CD14-positive monocyte (primary cell): ENCODE results near the gene GRID1. TPM values are rescaled to one million over a fixed set of nuclear protein-coding genes. Genes with fewer than 3 reads are reported as not detected.

Experiments used
- DNase-seq, 3 donors: peaks; one replicate each; pipeline ENCODE4 v3.0.0-alpha.2; 2011 to 2022
- H2AFZ ChIP-seq: 2 replicates; pipeline ENCODE4 v1.6.0; 2012; ENCODE audit warnings: mild to moderate bottlenecking, low read depth, low read length, inconsistent platforms; ENCODE audit not compliant: insufficient read depth, poor library complexity, severe bottlenecking
- H3K27ac ChIP-seq, 2 donors: 1 replicate in 1 of 2; 2 replicates in 1 of 2; pipeline ENCODE4 v1.5.1; 2012 to 2013; ENCODE audit warnings: low read length in 2 of 2, control low read depth in 1 of 2, inconsistent platforms in 1 of 2, low read depth in 1 of 2, mild to moderate bottlenecking in 1 of 2
- H3K27me3 ChIP-seq, 2 donors: one replicate each; pipeline versions ENCODE4 v1.6.0 to v1.6.1; 2011 to 2013; ENCODE audit warnings: low read length in 2 of 2; ENCODE audit not compliant: control insufficient read depth in 2 of 2, insufficient read depth in 2 of 2
- H3K36me3 ChIP-seq, 2 donors: replicated peaks in 1 of 2; 1 replicate in 1 of 2; 2 replicates in 1 of 2; pipeline versions ENCODE4 v1.5.1 to v1.6.1; 2012 to 2013; ENCODE audit warnings: low read length in 2 of 2, control low read depth in 1 of 2, inconsistent platforms in 1 of 2, mild to moderate bottlenecking in 1 of 2; ENCODE audit not compliant: insufficient read depth in 2 of 2, control insufficient read depth in 1 of 2
- H3K4me1 ChIP-seq, 2 donors: 1 replicate in 1 of 2; 2 replicates in 1 of 2; pipeline versions ENCODE4 v1.5.1 to v1.6.1; 2012 to 2013; ENCODE audit warnings: low read length in 2 of 2, control low read depth in 1 of 2, inconsistent platforms in 1 of 2, mild to moderate bottlenecking in 1 of 2, moderate library complexity in 1 of 2; ENCODE audit not compliant: insufficient read depth in 2 of 2, control insufficient read depth in 1 of 2
- H3K4me2 ChIP-seq: replicated peaks from 2 replicates; pipeline ENCODE3; 2012; ENCODE audit warnings: low read length, moderate library complexity, mild to moderate bottlenecking; ENCODE audit not compliant: poor library complexity, severe bottlenecking; ENCODE audit errors: extremely low read depth
- H3K4me3 ChIP-seq, 3 experiments: fragments of 200-600 bp in 1 of 3; sonication (generic) in 1 of 3; replicated peaks in 1 of 3; 1 replicate in 2 of 3; 2 replicates in 1 of 3; pipeline ENCODE4 v1.5.1; 2011 to 2013; ENCODE audit warnings: low read length in 3 of 3, mild to moderate bottlenecking in 3 of 3, control low read depth in 2 of 3, low read depth in 2 of 3, inconsistent platforms in 1 of 3, moderate library complexity in 1 of 3
- H3K79me2 ChIP-seq: 2 replicates; pipeline ENCODE4 v1.6.0; 2012; ENCODE audit warnings: mild to moderate bottlenecking, control low read depth, inconsistent platforms, low read length, moderate library complexity; ENCODE audit not compliant: insufficient read depth
- H3K9ac ChIP-seq: 2 replicates; pipeline ENCODE4 v1.6.0; 2017; ENCODE audit warnings: low read length, mild to moderate bottlenecking; ENCODE audit not compliant: insufficient read depth, poor library complexity, severe bottlenecking
- H3K9me3 ChIP-seq, 2 donors: replicated peaks in 1 of 2; 1 replicate in 1 of 2; 2 replicates in 1 of 2; pipeline versions ENCODE4 v1.5.1 to v1.6.1; 2012 to 2013; ENCODE audit warnings: low read length in 2 of 2, control low read depth in 1 of 2; ENCODE audit not compliant: control insufficient read depth in 1 of 2, insufficient read depth in 1 of 2
- H4K20me1 ChIP-seq: 2 replicates; pipeline ENCODE4 v1.6.0; 2012; ENCODE audit warnings: mild to moderate bottlenecking, low read length, control low read depth, moderate library complexity; ENCODE audit not compliant: insufficient read depth
- H3K27ac Mint-ChIP-seq, 7 donors: one replicate each; pipeline ENCODE4 v1.8.0; 2020; ENCODE audit warnings: mild to moderate bottlenecking in 7 of 7, mixed read lengths in 7 of 7, moderate library complexity in 6 of 7, inconsistent platforms in 2 of 7
- H3K27me3 Mint-ChIP-seq, 3 donors: one replicate each; pipeline ENCODE4 v1.8.0; 2021 to 2022; ENCODE audit warnings: low read depth in 3 of 3, mild to moderate bottlenecking in 3 of 3, mixed read lengths in 3 of 3, moderate library complexity in 3 of 3, inconsistent platforms in 1 of 3
- H3K36me3 Mint-ChIP-seq, 2 donors: one replicate each; pipeline ENCODE4 v1.8.0; 2020; ENCODE audit warnings: mixed read lengths in 2 of 2, inconsistent platforms in 1 of 2, mild to moderate bottlenecking in 1 of 2
- H3K4me1 Mint-ChIP-seq: one replicate; pipeline ENCODE4 v1.8.0; 2020; ENCODE audit warnings: mild to moderate bottlenecking, mixed read lengths
- H3K4me3 Mint-ChIP-seq, 2 donors: one replicate each; pipeline ENCODE4 v1.8.0; 2020; ENCODE audit warnings: mild to moderate bottlenecking in 2 of 2, mixed read lengths in 2 of 2, moderate library complexity in 1 of 2
- H3K9me3 Mint-ChIP-seq, 7 donors: one replicate each; pipeline ENCODE4 v1.8.0; 2020 to 2022; ENCODE audit warnings: mixed read lengths in 7 of 7, mild to moderate bottlenecking in 6 of 7, moderate library complexity in 6 of 7, inconsistent platforms in 2 of 7
- WGBS: methylation state at CpG from one replicate; pipeline ENCODE4 v1.1.5; 2013; ENCODE audit warnings: missing lambda C conversion rate; ENCODE audit not compliant: insufficient coverage; 5-methylcytosine and 5-hydroxymethylcytosine counted together
- intact Hi-C, 2 donors: fragments of 100-400 bp; cut with micrococcal nuclease; formaldehyde crosslinking; loops; one replicate each; pipeline versions ENCODE4 v1.15.0 to v1.15.1; 2023
- polyA plus RNA-seq, 3 donors: library from polyadenylated mRNA; depleted of rRNA in 1 of 3; unstranded in 2 of 3; stranded (reverse) in 1 of 3; fragments of 300-500 nt in 2 of 3; fragments of >200 nt in 1 of 3; fragmentation: Illumina TruSeq in 2 of 3; gene quantifications; 1 replicate in 2 of 3; 2 replicates in 1 of 3; pipeline ENCODE4 v1.2.3, GENCODE V29; 2012 to 2021
- TF ChIP-seq, protein P1 (sequence below): fragments of 200-600 bp; IDR thresholded peaks from one replicate; pipeline ENCODE4 v1.8.0; 2022; ENCODE audit warnings: antibody characterized with exemption, mild to moderate bottlenecking

The GRID1 gene
- polyA plus RNA-seq, 3 donors: not detected

GRCh38 chr10:86192691-86193090 is 173.9 kb downstream of the GRID1 start:
- DNase-seq: no peak
- Histone ChIP-seq H3K9me3 (no peaks in the 10 kb centered on the region), H3K36me3 (no peaks in the 10 kb centered on the region), H3K4me2 (no peak overlapping the region), H3K4me1 (no peaks in the 10 kb centered on the region), H3K27me3 (no peaks in the 10 kb centered on the region), H3K4me3 (no peak overlapping the region), H3K9ac (no peak overlapping the region), H3K79me2 (no peaks in the 10 kb centered on the region), H4K20me1 (no peaks in the 10 kb centered on the region), H2AFZ (no peak overlapping the region), H3K27ac (no peak overlapping the region)
- peaks cover 4 to 8% (median 8%) of the 10 kb centered on the region in 3 donors for H3K27me3 Mint-ChIP-seq
- 100% methylated on average over 1 of the region's 3 CpGs for WGBS
- no peaks in the 10 kb centered on the region for H3K4me1 Mint-ChIP-seq
- H3K36me3 Mint-ChIP-seq: no peaks in the 10 kb centered on the region
- peak overlapping the region in 1 of 7 donors; percentile 48 for H3K27ac Mint-ChIP-seq
- H3K9me3 Mint-ChIP-seq: no peaks in the 10 kb centered on the region
- TF ChIP-seq, protein P1, sequence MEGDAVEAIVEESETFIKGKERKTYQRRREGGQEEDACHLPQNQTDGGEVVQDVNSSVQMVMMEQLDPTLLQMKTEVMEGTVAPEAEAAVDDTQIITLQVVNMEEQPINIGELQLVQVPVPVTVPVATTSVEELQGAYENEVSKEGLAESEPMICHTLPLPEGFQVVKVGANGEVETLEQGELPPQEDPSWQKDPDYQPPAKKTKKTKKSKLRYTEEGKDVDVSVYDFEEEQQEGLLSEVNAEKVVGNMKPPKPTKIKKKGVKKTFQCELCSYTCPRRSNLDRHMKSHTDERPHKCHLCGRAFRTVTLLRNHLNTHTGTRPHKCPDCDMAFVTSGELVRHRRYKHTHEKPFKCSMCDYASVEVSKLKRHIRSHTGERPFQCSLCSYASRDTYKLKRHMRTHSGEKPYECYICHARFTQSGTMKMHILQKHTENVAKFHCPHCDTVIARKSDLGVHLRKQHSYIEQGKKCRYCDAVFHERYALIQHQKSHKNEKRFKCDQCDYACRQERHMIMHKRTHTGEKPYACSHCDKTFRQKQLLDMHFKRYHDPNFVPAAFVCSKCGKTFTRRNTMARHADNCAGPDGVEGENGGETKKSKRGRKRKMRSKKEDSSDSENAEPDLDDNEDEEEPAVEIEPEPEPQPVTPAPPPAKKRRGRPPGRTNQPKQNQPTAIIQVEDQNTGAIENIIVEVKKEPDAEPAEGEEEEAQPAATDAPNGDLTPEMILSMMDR: no peak
- H3K4me3 Mint-ChIP-seq: no peak overlapping the region
- intact Hi-C loops: no loop called here

- Histone ChIP-seq H2AFZ (no peak overlapping the region), H3K27me3 (no peaks in the 10 kb centered on the region), H3K9ac (no peak overlapping the region), H3K4me1 (no peaks in the 10 kb centered on the region), H3K4me2 (no peak overlapping the region), H3K27ac (no peak overlapping the region), H3K4me3 (no peak overlapping the region), H3K36me3 (no peaks in the 10 kb centered on the region), H3K79me2 (no peaks in the 10 kb centered on the region), H4K20me1 (no peaks in the 10 kb centered on the region), H3K9me3 (no peaks in the 10 kb centered on the region)
- Mint-ChIP-seq H3K9me3 (no peaks in the 10 kb centered on the region), H3K27me3 (peaks cover 4 to 8% (median 8%) of the 10 kb centered on the region in 3 donors), H3K4me1 (no peaks in the 10 kb centered on the region), H3K4me3 (no peak overlapping the region), H3K36me3 (no peaks in the 10 kb centered on the region), H3K27ac (no peak overlapping the region)
- DNase-seq: no peak
- 100% methylated on average over 3 of the region's 6 CpGs for WGBS
- TF ChIP-seq, protein P1: no peak
- intact Hi-C loops: no loop called here
Observed at GRCh38 chr10:86192147-86192546, 174.4 kb downstream of the GRID1 start.
